Tibial artery (tissue), 4 donors: ENCODE data around the gene ATF6.

Source experiments
- DNase-seq, 2 donors: peaks; one replicate each; pipeline ENCODE4 v3.0.0-alpha.2; 2019
- H3K27ac ChIP-seq, 2 donors: fragments of 200-600 bp; sonication (generic) in 1 of 2; 1 replicate in 1 of 2; 2 replicates in 1 of 2; pipeline ENCODE4 v1.5.1; 2018 to 2019; ENCODE audit warnings: mild to moderate bottlenecking in 1 of 2
- H3K27me3 ChIP-seq, 2 donors: fragments of 200-600 bp; sonication (generic) in 1 of 2; one replicate each; pipeline versions ENCODE4 v1.5.1 to v1.6.0; 2016 to 2019
- H3K36me3 ChIP-seq, 3 donors: fragments of 200-600 bp; sonication (generic) in 2 of 3; one replicate each; pipeline ENCODE4 v1.5.1; 2016 to 2019; ENCODE audit warnings: mild to moderate bottlenecking in 2 of 3
- H3K4me1 ChIP-seq, 4 donors: fragments of 200-600 bp; sonication (generic) in 2 of 4; 1 replicate in 3 of 4; 2 replicates in 1 of 4; pipeline ENCODE4 v1.5.1; 2016 to 2019
- H3K4me3 ChIP-seq, 2 donors: fragments of 200-600 bp; sonication (generic) in 1 of 2; 1 replicate in 1 of 2; 2 replicates in 1 of 2; pipeline ENCODE4 v1.5.1; 2018 to 2019; ENCODE audit warnings: mild to moderate bottlenecking in 2 of 2
- H3K9me3 ChIP-seq, 3 donors: fragments of 200-600 bp; sonication (generic) in 1 of 3; one replicate each; pipeline ENCODE4 v1.5.1; 2016 to 2019
- CTCF ChIP-seq, 2 experiments: fragments of 200-600 bp in 1 of 2; fragments of 450-650 bp in 1 of 2; IDR thresholded peaks; one replicate each; pipeline ENCODE4 v1.5.1; 2017 to 2019; ENCODE audit warnings: antibody characterized with exemption in 2 of 2, mild to moderate bottlenecking in 1 of 2, moderate library complexity in 1 of 2
- intact Hi-C: fragments of 100-400 bp; cut with DNase I; formaldehyde crosslinking; loops from one replicate; pipeline ENCODE4 v1.15.0; 2023; ENCODE audit warnings: low total_unique reads

Gene ATF6

DNA sequence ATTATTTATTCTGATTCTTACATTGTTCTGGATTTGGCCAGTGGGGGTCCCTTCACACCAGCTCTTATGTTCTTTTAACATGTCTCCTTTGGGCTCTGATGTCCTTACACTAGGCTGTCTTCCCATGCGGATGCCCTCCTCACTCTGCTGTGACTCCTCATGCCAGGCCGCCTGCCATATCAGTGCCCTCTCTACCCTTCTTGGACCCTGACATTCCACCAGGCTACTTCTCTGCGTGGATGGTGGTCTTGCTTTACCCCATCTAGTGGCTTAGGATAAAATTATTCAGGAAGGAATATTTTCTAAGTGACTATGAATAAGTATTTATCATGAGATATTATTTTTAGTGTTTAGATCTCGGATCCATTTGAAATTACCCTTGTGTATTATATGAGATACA, 21.2 kb downstream of the ATF6 start:
- no peaks in the 10 kb centered on the region for H3K27me3 ChIP-seq
- intact Hi-C loops = no loop called here
- H3K9me3 ChIP-seq = no peaks in the 10 kb centered on the region
- no peak for TF ChIP-seq CTCF (IDR thresholded peaks at IDR 0.05)
- no peak overlapping the region for H3K27ac ChIP-seq
- H3K4me3 ChIP-seq = no peak overlapping the region
- H3K4me1 ChIP-seq = no peaks in the 10 kb centered on the region
- peaks cover 51 to 61% (median 59%) of the 10 kb centered on the region in 3 donors for H3K36me3 ChIP-seq
- DNase-seq = no peak

GRCh38 chr1:161790587-161791317, 24.6 kb downstream of the ATF6 start:
- intact Hi-C loops = no loop called here
- Histone ChIP-seq H3K4me1 (no peaks in the 10 kb centered on the region), H3K9me3 (no peaks in the 10 kb centered on the region), H3K27ac (no peak overlapping the region), H3K27me3 (no peaks in the 10 kb centered on the region), H3K4me3 (no peak overlapping the region), H3K36me3 (peaks cover 47 to 52% (median 51%) of the 10 kb centered on the region in 3 donors)
- no peak for TF ChIP-seq CTCF (IDR thresholded peaks at IDR 0.05)
- DNase-seq = no peak

- intact Hi-C loops = loop anchor here (2.0 kb wide), 1 partner anchor 245 kb away; no protein-coding TSS in a partner anchor
- DNase-seq = no peak
- H3K36me3 ChIP-seq = peaks cover 38 to 49% (median 43%) of the 10 kb centered on the region in 3 donors
- no peaks in the 10 kb centered on the region for H3K9me3 ChIP-seq
- no peaks in the 10 kb centered on the region for H3K4me1 ChIP-seq
- H3K27me3 ChIP-seq = no peaks in the 10 kb centered on the region
- no peak overlapping the region for H3K4me3 ChIP-seq
- TF ChIP-seq CTCF (IDR thresholded peaks at IDR 0.05) = no peak
- H3K27ac ChIP-seq = no peak overlapping the region
Measured at GRCh38 chr1:161791904-161792655, 26.0 kb downstream of the ATF6 start.

- Histone ChIP-seq H3K4me1 (no peaks in the 10 kb centered on the region), H3K27ac (no peak overlapping the region), H3K4me3 (no peak overlapping the region), H3K9me3 (no peaks in the 10 kb centered on the region), H3K27me3 (no peaks in the 10 kb centered on the region), H3K36me3 (peaks cover 41 to 52% (median 45%) of the 10 kb centered on the region in 3 donors)
- TF ChIP-seq CTCF (IDR thresholded peaks at IDR 0.05) = peak; percentile 58 to 75
- no peak for DNase-seq
- intact Hi-C loops = loop anchor here (2.0 kb wide), 1 partner anchor 244 kb away; no protein-coding TSS in a partner anchor
Measured at GRCh38 chr1:161792740-161793139, 26.6 kb downstream of the ATF6 start.

DNA sequence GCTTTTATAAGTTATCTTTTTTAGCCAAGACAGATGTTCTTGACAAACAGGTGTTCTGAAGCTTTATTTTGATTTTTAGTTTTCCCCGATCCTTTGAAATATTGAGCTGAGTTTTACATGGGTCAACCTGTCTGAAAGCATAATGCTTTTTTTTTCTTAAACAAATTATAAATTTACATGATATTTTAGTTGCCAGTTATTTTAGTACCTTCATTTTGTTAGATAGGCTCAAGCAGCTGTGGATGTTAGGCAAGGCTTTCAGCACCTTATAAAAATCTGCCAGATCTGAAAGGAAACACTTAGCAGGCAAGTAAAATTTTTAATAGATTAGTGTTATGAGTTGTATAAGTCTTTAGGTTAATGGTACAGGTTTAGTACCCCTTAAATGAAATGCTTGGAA, 33.7 kb downstream of the ATF6 start:
- no peaks in the 10 kb centered on the region for H3K4me1 ChIP-seq
- intact Hi-C loops = no loop called here
- no peaks in the 10 kb centered on the region for H3K9me3 ChIP-seq
- no peaks in the 10 kb centered on the region for H3K27me3 ChIP-seq
- peaks cover 16 to 52% (median 44%) of the 10 kb centered on the region in 3 donors for H3K36me3 ChIP-seq
- TF ChIP-seq CTCF (IDR thresholded peaks at IDR 0.05) = no peak
- H3K27ac ChIP-seq = no peak overlapping the region
- no peak for DNase-seq
- H3K4me3 ChIP-seq = no peak overlapping the region
